Amygdala (tissue), 56 donors: ENCODE measurements around the gene SOD3.

Experiments used
- DNase-seq, 56 donors: peaks; one replicate each; lab custom pipeline; 2025; lab: John Stamatoyannopoulos, UW

The SOD3 gene

GRCh38 chr4:24774452-24774851 lies 20.9 kb upstream of the SOD3 start:
- no peak for DNase-seq

- no peak for DNase-seq
These were observed 20.3 kb upstream of the SOD3 start for GRCh38 chr4:24775032-24775605.

GRCh38 chr4:24775750-24776149 lies 19.6 kb upstream of the SOD3 start:
- no peak for DNase-seq

GRCh38 chr4:24777536-24778463 lies 17.6 kb upstream of the SOD3 start:
- DNase-seq, result no peak

GRCh38 chr4:24778464-24779225 lies 16.7 kb upstream of the SOD3 start:
- DNase-seq, result no peak

GRCh38 chr4:24780936-24781495 lies 14.4 kb upstream of the SOD3 start:
- no peak for DNase-seq

- peak in 1 of 56 donors; percentile 17 for DNase-seq
These were observed 13.2 kb upstream of the SOD3 start for GRCh38 chr4:24781999-24782745.

- DNase-seq, result no peak
These were observed 11.9 kb upstream of the SOD3 start for GRCh38 chr4:24783506-24783905.

GRCh38 chr4:24791043-24791442 lies 4.3 kb upstream of the SOD3 start:
- DNase-seq, result no peak

GRCh38 chr4:24792552-24792951 lies 2.8 kb upstream of the SOD3 start:
- DNase-seq, result no peak

- DNase-seq, result peak in 1 of 56 donors; percentile 25
These were observed 2.0 kb upstream of the SOD3 start for GRCh38 chr4:24793219-24794005.

- no peak for DNase-seq
These were observed 1.3 kb upstream of the SOD3 start for GRCh38 chr4:24794051-24794450.

GRCh38 chr4:24794480-24794879 lies 893 bp upstream of the SOD3 start:
- DNase-seq, result peak in 3 of 56 donors; percentile 5 to 39 (median 21)

GRCh38 chr4:24795666-24796381 lies 451 bp downstream of the SOD3 start:
- DNase-seq, result no peak

GRCh38 chr4:24796620-24797019 lies 1.2 kb downstream of the SOD3 start:
- no peak for DNase-seq

GRCh38 chr4:24798036-24798610 lies 2.8 kb downstream of the SOD3 start:
- DNase-seq, result no peak

GRCh38 chr4:24799196-24799543 lies 3.8 kb downstream of the SOD3 start:
- DNase-seq, result no peak

GRCh38 chr4:24799544-24800324 lies 4.4 kb downstream of the SOD3 start:
- DNase-seq, result peak in 2 of 56 donors; percentile 11 to 12
